ENCODE measurements around the gene TTC4.

GRCh38 chr1:54766726-54767125 is 51.1 kb downstream of the TTC4 start:
- TF ChIP-seq CTCF (IDR thresholded peaks at IDR 0.05 in 8 of 11, conservative IDR thresholded peaks at IDR 0.05 in 3 of 11) (no peak), POLR2A (IDR thresholded peaks at IDR 0.05) (no peak)

Data from spleen (tissue), 7 donors.